ENCODE measurements around the gene SHE. TPM values are rescaled to one million over a fixed set of nuclear protein-coding genes. Genes with fewer than 3 reads are reported as not detected.

The SHE gene
- total RNA-seq, 2 experiments from 2014 or later, result not detected

- Histone ChIP-seq H3K27me3 (ENCODE audit: control insufficient read depth in 1 of 2, insufficient read depth in 2 of 2, low read length in 2 of 2) (no peaks in the 10 kb centered on the region), H3K36me3 (ENCODE audit: insufficient read depth, low read length) (no peaks in the 10 kb centered on the region), H3K4me3 (ENCODE audit: low read length) (no peak overlapping the region), H3K9me3 (ENCODE audit: control insufficient read depth in 1 of 2, insufficient read depth in 1 of 2, low read length in 2 of 2) (no peaks in the 10 kb centered on the region), H3K27ac (ENCODE audit: low read depth in 1 of 2, low read length in 2 of 2) (no peak overlapping the region), H3K4me1 (ENCODE audit: insufficient read depth, low read length) (peaks cover 29% of the 10 kb centered on the region)
- intact Hi-C loops (cut with DNase I, micrococcal nuclease), result no loop called here
- Mint-ChIP-seq H3K9me3 (no peaks in the 10 kb centered on the region), H3K27me3 (no peaks in the 10 kb centered on the region), H3K4me3 (no peak overlapping the region), H3K27ac (no peak overlapping the region), H3K36me3 (ENCODE audit: low read depth) (no peaks in the 10 kb centered on the region), H3K4me1 (ENCODE audit: low read depth) (peaks cover 40% of the 10 kb centered on the region)
- TF ChIP-seq, protein P1, sequence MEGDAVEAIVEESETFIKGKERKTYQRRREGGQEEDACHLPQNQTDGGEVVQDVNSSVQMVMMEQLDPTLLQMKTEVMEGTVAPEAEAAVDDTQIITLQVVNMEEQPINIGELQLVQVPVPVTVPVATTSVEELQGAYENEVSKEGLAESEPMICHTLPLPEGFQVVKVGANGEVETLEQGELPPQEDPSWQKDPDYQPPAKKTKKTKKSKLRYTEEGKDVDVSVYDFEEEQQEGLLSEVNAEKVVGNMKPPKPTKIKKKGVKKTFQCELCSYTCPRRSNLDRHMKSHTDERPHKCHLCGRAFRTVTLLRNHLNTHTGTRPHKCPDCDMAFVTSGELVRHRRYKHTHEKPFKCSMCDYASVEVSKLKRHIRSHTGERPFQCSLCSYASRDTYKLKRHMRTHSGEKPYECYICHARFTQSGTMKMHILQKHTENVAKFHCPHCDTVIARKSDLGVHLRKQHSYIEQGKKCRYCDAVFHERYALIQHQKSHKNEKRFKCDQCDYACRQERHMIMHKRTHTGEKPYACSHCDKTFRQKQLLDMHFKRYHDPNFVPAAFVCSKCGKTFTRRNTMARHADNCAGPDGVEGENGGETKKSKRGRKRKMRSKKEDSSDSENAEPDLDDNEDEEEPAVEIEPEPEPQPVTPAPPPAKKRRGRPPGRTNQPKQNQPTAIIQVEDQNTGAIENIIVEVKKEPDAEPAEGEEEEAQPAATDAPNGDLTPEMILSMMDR (IDR thresholded peaks at IDR 0.05), result no peak
- ChIA-PET CTCF (interaction anchor here (1.3 to 1.9 kb wide), 2 partner anchors 11 to 12 kb away, joined by 5 to 7 read pairs; no protein-coding TSS in a partner anchor), POLR2A (no interaction called here)
- DNase-seq, result no peak
- no peak for ATAC-seq (ENCODE audit: poor library complexity)
Measured at GRCh38 chr1:154492115-154492514, 10.1 kb downstream of the SHE start.

GRCh38 chr1:154490317-154490716 lies 11.9 kb downstream of the SHE start:
- POLR2A ChIA-PET, result no interaction called here
- Histone ChIP-seq H3K9me3 (ENCODE audit: control insufficient read depth in 1 of 2, insufficient read depth in 1 of 2, low read length in 2 of 2) (no peaks in the 10 kb centered on the region), H3K36me3 (ENCODE audit: insufficient read depth, low read length) (no peaks in the 10 kb centered on the region), H3K27me3 (ENCODE audit: control insufficient read depth in 1 of 2, insufficient read depth in 2 of 2, low read length in 2 of 2) (no peaks in the 10 kb centered on the region), H3K4me3 (ENCODE audit: low read length) (no peak overlapping the region), H3K4me1 (ENCODE audit: insufficient read depth, low read length) (peaks cover 22% of the 10 kb centered on the region), H3K27ac (ENCODE audit: low read depth in 1 of 2, low read length in 2 of 2) (no peak overlapping the region)
- no peak overlapping the region for H3K4me3 Mint-ChIP-seq
- intact Hi-C loops (cut with DNase I, micrococcal nuclease), result no loop called here
- ATAC-seq (ENCODE audit: poor library complexity) (no peak), DNase-seq (no peak)
- H3K9me3 Mint-ChIP-seq, result no peaks in the 10 kb centered on the region
- peaks cover 24% of the 10 kb centered on the region for H3K4me1 Mint-ChIP-seq (ENCODE audit: low read depth)
- CTCF ChIA-PET, result no interaction called here
- no peaks in the 10 kb centered on the region for H3K36me3 Mint-ChIP-seq (ENCODE audit: low read depth)
- TF ChIP-seq, protein P1 (IDR thresholded peaks at IDR 0.05), result no peak
- no peak overlapping the region for H3K27ac Mint-ChIP-seq
- H3K27me3 Mint-ChIP-seq, result no peaks in the 10 kb centered on the region

GRCh38 chr1:154489695-154490274 lies 12.4 kb downstream of the SHE start:
- POLR2A ChIA-PET, result no interaction called here
- Histone ChIP-seq H3K27ac (ENCODE audit: low read depth in 1 of 2, low read length in 2 of 2) (no peak overlapping the region), H3K27me3 (ENCODE audit: control insufficient read depth in 1 of 2, insufficient read depth in 2 of 2, low read length in 2 of 2) (no peaks in the 10 kb centered on the region), H3K9me3 (ENCODE audit: control insufficient read depth in 1 of 2, insufficient read depth in 1 of 2, low read length in 2 of 2) (no peaks in the 10 kb centered on the region), H3K4me3 (ENCODE audit: low read length) (no peak overlapping the region), H3K4me1 (ENCODE audit: insufficient read depth, low read length) (peaks cover 21% of the 10 kb centered on the region), H3K36me3 (ENCODE audit: insufficient read depth, low read length) (no peaks in the 10 kb centered on the region)
- H3K4me3 Mint-ChIP-seq, result no peak overlapping the region
- H3K4me1 Mint-ChIP-seq (ENCODE audit: low read depth), result peaks cover 21% of the 10 kb centered on the region
- no peaks in the 10 kb centered on the region for H3K9me3 Mint-ChIP-seq
- intact Hi-C loops (cut with DNase I, micrococcal nuclease), result loop anchor here in 1 of 2 experiments (10.0 kb wide), 1 partner anchor 175 kb away; no protein-coding TSS in a partner anchor
- ATAC-seq (ENCODE audit: poor library complexity) (no peak), DNase-seq (no peak)
- H3K27me3 Mint-ChIP-seq, result no peaks in the 10 kb centered on the region
- TF ChIP-seq, protein P1 (IDR thresholded peaks at IDR 0.05), result no peak
- no peaks in the 10 kb centered on the region for H3K36me3 Mint-ChIP-seq (ENCODE audit: low read depth)
- CTCF ChIA-PET, result interaction anchor here (0.5 to 0.6 kb wide), 2 partner anchors 56 to 205 kb away, joined by 3 read pairs; no protein-coding TSS in a partner anchor
- H3K27ac Mint-ChIP-seq, result no peak overlapping the region
